ENCODE measurements around the gene LENG9. TPM values are rescaled to one million over a fixed set of nuclear protein-coding genes. Genes with fewer than 3 reads are reported as not detected.
"Not testable (repeated sequence)": the region's sequence is repeated elsewhere in the genome, so short reads cannot be mapped to it uniquely, and the experiment has no call there.

The LENG9 gene
- total RNA-seq, 1 donor from 2014 or later: 8.3 TPM

GRCh38 chr19:54459282-54460229, 4.0 kb downstream of the LENG9 start:
- DNase-seq (ENCODE audit: low spot score): no peak

GRCh38 chr19:54458648-54459281, 4.8 kb downstream of the LENG9 start:
- peak; percentile 87 for DNase-seq (ENCODE audit: low spot score)

- no peak for DNase-seq (ENCODE audit: low spot score)
Measured at GRCh38 chr19:54457773-54458647, 5.6 kb downstream of the LENG9 start.

- no peak for DNase-seq (ENCODE audit: low spot score)
Measured at GRCh38 chr19:54456423-54457373, 6.9 kb downstream of the LENG9 start.

- no peak for DNase-seq (ENCODE audit: low spot score)
Measured at GRCh38 chr19:54455786-54456422, 7.7 kb downstream of the LENG9 start.

GRCh38 chr19:54454781-54455675, 8.6 kb downstream of the LENG9 start:
- no peak for DNase-seq (ENCODE audit: low spot score)

GRCh38 chr19:54453921-54454780, 9.4 kb downstream of the LENG9 start:
- no peak for DNase-seq (ENCODE audit: low spot score)

GRCh38 chr19:54452626-54453025, 11.0 kb downstream of the LENG9 start:
- no peak for DNase-seq (ENCODE audit: low spot score)

GRCh38 chr19:54451997-54452396, 11.6 kb downstream of the LENG9 start:
- DNase-seq (ENCODE audit: low spot score): no peak

- no peak for DNase-seq (ENCODE audit: low spot score)
Measured at GRCh38 chr19:54451331-54451871, 12.2 kb downstream of the LENG9 start.

- no peak for DNase-seq (ENCODE audit: low spot score)
Measured at GRCh38 chr19:54449701-54450069, 13.9 kb downstream of the LENG9 start.

GRCh38 chr19:54448774-54449700, 14.5 kb downstream of the LENG9 start, which contains the start of gene LENG8:
TSS of gene LENG8 (plus strand) at chr19:54449199. CDS start at chr19:54451345, 2,146 bp downstream.
- DNase-seq (ENCODE audit: low spot score): peak; percentile 99

GRCh38 chr19:54448040-54448773, 15.4 kb downstream of the LENG9 start:
- DNase-seq (ENCODE audit: low spot score): peak; percentile 89

GRCh38 chr19:54446349-54446748, 17.2 kb downstream of the LENG9 start:
- not testable (repeated sequence) for DNase-seq (ENCODE audit: low spot score)

GRCh38 chr19:54444737-54445136, 18.8 kb downstream of the LENG9 start:
- no peak for DNase-seq (ENCODE audit: low spot score)

- DNase-seq (ENCODE audit: low spot score): no peak
Measured at GRCh38 chr19:54440641-54441040, 22.9 kb downstream of the LENG9 start.
